K562 (cell line): Measurements from ENCODE around the gene ANKRD34A. TPM values are rescaled to one million over a fixed set of nuclear protein-coding genes. Genes with fewer than 3 reads are reported as not detected.

Source experiments
- CHCHD3 ChIP-seq: fragments of 250-450 bp; sonication (Bioruptor Pico); IDR thresholded peaks from 2 replicates; pipeline ENCODE4 v2.1.2; 2022; ENCODE audit warnings: mild to moderate bottlenecking
- CREM ChIP-seq: IDR thresholded peaks from 2 replicates; pipeline ENCODE4 v1.6.1; 2014; ENCODE audit warnings: antibody characterized with exemption, low read depth
- GATA2 ChIP-seq: sonication (generic); formaldehyde crosslinking; IDR thresholded peaks from 2 replicates; pipeline ENCODE4 v1.4.0; 2020; ENCODE audit warnings: mild to moderate bottlenecking, missing genetic modification reagents
- GTF2F1 ChIP-seq: IDR thresholded peaks from 2 replicates; pipeline ENCODE4 v1.6.1; 2011; ENCODE audit warnings: low read depth, low read length, improper control_type of control experiment
- HMG20B ChIP-seq: fragments of 250-450 bp; sonication (Bioruptor Pico); IDR thresholded peaks from 2 replicates; pipeline ENCODE4 v1.5.0; 2021; ENCODE audit warnings: mild to moderate bottlenecking
- HMGXB4 ChIP-seq: sonication (generic); formaldehyde crosslinking; IDR thresholded peaks from 2 replicates; pipeline ENCODE4 v1.8.1; 2023; ENCODE audit warnings: mild to moderate bottlenecking, missing genetic modification reagents
- JUNB ChIP-seq: fragments of 450-650 bp; formaldehyde crosslinking; conservative IDR thresholded peaks from 2 replicates; pipeline ENCODE4 v1.4.0; 2020; ENCODE audit warnings: mild to moderate bottlenecking
- JUND ChIP-seq, 2 experiments: IDR thresholded peaks; 2 replicates in 1 of 2; 3 replicates in 1 of 2; pipeline ENCODE4 v1.6.1; 2011; ENCODE audit warnings: borderline replicate concordance in 2 of 2, low read depth in 2 of 2, low read length in 2 of 2, improper control_type of control experiment in 1 of 2, missing biosample characterization in 1 of 2, missing genetic modification characterization in 1 of 2, missing genetic modification reagents in 1 of 2
- NFATC3 ChIP-seq: fragments of 450-650 bp; IDR thresholded peaks from 2 replicates; pipeline ENCODE4 v1.6.1; 2017; ENCODE audit warnings: mild to moderate bottlenecking
- NFRKB ChIP-seq: fragments of 450-650 bp; IDR thresholded peaks from 2 replicates; pipeline ENCODE4 v1.6.1; 2016; ENCODE audit warnings: low read depth
- NR2C2 ChIP-seq, 2 experiments: fragments of 200-800 bp in 1 of 2; sonication (Bioruptor generic) in 1 of 2; sonication (generic) in 1 of 2; formaldehyde crosslinking in 1 of 2; IDR thresholded peaks; 2 replicates each; pipeline versions ENCODE4 v1.6.1 to v1.8.0; 2016 to 2022; ENCODE audit warnings: mild to moderate bottlenecking in 1 of 2, missing compliant biosample characterization in 1 of 2, missing genetic modification characterization in 1 of 2, missing genetic modification reagents in 1 of 2
- POLR2AphosphoS2 ChIP-seq: IDR thresholded peaks from 2 replicates; pipeline ENCODE4 v1.6.1; 2012; ENCODE audit warnings: low read length, improper control_type of control experiment
- PRDM10 ChIP-seq: fragments of 450-650 bp; IDR thresholded peaks from 2 replicates; pipeline ENCODE4 v1.6.1; 2018; ENCODE audit not compliant: partially characterized antibody
- RBBP5 ChIP-seq: fragments of 200-600 bp; sonication (generic); IDR thresholded peaks from 2 replicates; pipeline ENCODE4 v1.6.1; 2012; ENCODE audit warnings: borderline replicate concordance, mild to moderate bottlenecking, low read length, control low read depth, inconsistent platforms; ENCODE audit not compliant: insufficient read depth, poor library complexity, severe bottlenecking
- RCOR1 ChIP-seq, 2 experiments: IDR thresholded peaks; 2 replicates each; pipeline ENCODE4 v1.6.1; 2012; ENCODE audit warnings: low read depth in 2 of 2, low read length in 2 of 2, borderline replicate concordance in 1 of 2, improper control_type of control experiment in 1 of 2
- SRSF1 ChIP-seq: fragments of 200-400 bp; formaldehyde crosslinking; IDR thresholded peaks from 2 replicates; pipeline ENCODE4 v1.6.1; 2017; ENCODE audit warnings: mild to moderate bottlenecking, low read depth, low read length, moderate library complexity
- TCF7 ChIP-seq: sonication (generic); IDR thresholded peaks from 2 replicates; pipeline ENCODE4 v1.6.1; 2016; ENCODE audit warnings: antibody characterized with exemption, borderline replicate concordance
- ZNF174 ChIP-seq: fragments of 250-450 bp; sonication (Bioruptor Pico); IDR thresholded peaks from 2 replicates; pipeline ENCODE4 v1.4.0; 2020; ENCODE audit warnings: mild to moderate bottlenecking
- ZNF511 ChIP-seq: sonication (generic); formaldehyde crosslinking; IDR thresholded peaks from 2 replicates; pipeline ENCODE4 v1.8.0; 2022; ENCODE audit warnings: mild to moderate bottlenecking, missing genetic modification reagents
- polyA plus RNA-seq, 8 experiments: library from polyadenylated mRNA; depleted of rRNA in 4 of 8; stranded (reverse) in 5 of 8; unstranded in 3 of 8; fragments of >200 nt; fragmentation: Nextera tagmentation in 2 of 8; fragmentation: Illumina TruSeq in 1 of 8; extraction: Ambion mirVana in 2 of 8; extraction: Trizol in 1 of 8; gene quantifications; 2 replicates each; pipeline versions ENCODE4 v1.2.1 to v1.2.3, GENCODE V29; 2011 to 2014; ENCODE audit warnings: inconsistent platforms in 1 of 8, missing spikeins in 1 of 8
- total RNA-seq, 7 experiments: library from RNA; depleted of rRNA in 6 of 7; stranded (reverse); fragments of >200 nt in 6 of 7; fragmentation: Illumina TruSeq in 2 of 7; extraction: Trizol in 2 of 7; gene quantifications; 2 replicates each; pipeline versions ENCODE4 v1.2.1 to v1.2.3, GENCODE V29; 2011 to 2021; ENCODE audit warnings: low replicate concordance in 1 of 7
- TF ChIP-seq, protein P1 (sequence below): fragments of 450-650 bp; IDR thresholded peaks from 2 replicates; pipeline ENCODE4 v1.6.1; 2016; ENCODE audit warnings: borderline replicate concordance

ANKRD34A gene
- total and polyA plus RNA-seq, 9 of the 15 experiments (the other 6 are each of a cell fraction or from before 2014, with no cell fraction given) = 0.06 to 1.6 (median 0.43) TPM

DNA sequence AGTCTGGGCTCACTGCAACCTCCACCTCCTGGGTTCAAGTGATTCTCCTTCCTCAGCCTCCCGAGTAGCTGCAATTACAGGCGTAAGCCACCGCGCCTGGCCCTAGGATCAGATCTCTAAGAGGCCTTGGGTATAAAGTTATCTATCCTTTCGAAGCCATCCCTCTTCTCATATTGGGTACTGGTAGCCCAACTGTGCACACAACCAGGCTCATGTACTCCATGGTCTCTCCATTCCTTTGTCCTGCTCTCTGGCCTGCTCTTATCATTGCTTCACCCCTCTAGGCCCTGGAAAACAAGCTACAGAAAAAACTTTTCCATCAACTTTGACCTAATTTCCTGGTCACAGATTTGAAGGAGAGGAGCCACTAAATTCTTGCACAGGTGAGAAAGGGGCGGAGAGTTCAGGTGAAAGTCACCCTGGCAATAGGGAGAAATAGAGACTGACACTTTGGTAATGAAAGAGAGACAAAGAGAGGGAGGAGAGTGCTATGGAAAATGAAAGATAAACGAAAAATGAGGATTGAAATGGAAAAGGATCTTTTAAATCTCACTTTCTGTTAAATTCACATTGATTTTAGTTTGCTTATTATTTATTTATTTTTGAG lies 26.0 kb upstream of the ANKRD34A start (continued):
- TF ChIP-seq HMGXB4 (no peak), PRDM10 (no peak), GTF2F1 (no peak), JUND (IDR thresholded peaks at IDR 0.05; ENCODE audit: borderline replicate concordance, low read depth, low read length) (no peak), JUND (tag; IDR thresholded peaks at IDR 0.05; ENCODE audit: borderline replicate concordance, low read depth, low read length) (no peak), RBBP5 (no peak), TCF7 (no peak), HMG20B (CRISPR knock-in tag) (peak; percentile 80), JUNB (CRISPR knock-in tag) (no peak), GATA2 (CRISPR knock-in tag) (no peak), ZNF511 (CRISPR knock-in tag) (no peak), SRSF1 (no peak), NR2C2 (CRISPR knock-in tag; IDR thresholded peaks at IDR 0.05) (no peak), NR2C2 (tag; IDR thresholded peaks at IDR 0.05) (peak; percentile 57), NFRKB (no peak), ZNF174 (CRISPR knock-in tag) (no peak), CHCHD3 (CRISPR knock-in tag) (peak; percentile 56; the same call in 1 of the 2 replicates), CREM (no peak), POLR2AphosphoS2 (peak; percentile 11; the same call in 1 of the 2 replicates), NFATC3 (no peak), RCOR1 (IDR thresholded peaks at IDR 0.05; ENCODE audit: borderline replicate concordance in 1 of 2, low read depth in 2 of 2, low read length in 2 of 2) (no peak)
- TF ChIP-seq, protein P1, sequence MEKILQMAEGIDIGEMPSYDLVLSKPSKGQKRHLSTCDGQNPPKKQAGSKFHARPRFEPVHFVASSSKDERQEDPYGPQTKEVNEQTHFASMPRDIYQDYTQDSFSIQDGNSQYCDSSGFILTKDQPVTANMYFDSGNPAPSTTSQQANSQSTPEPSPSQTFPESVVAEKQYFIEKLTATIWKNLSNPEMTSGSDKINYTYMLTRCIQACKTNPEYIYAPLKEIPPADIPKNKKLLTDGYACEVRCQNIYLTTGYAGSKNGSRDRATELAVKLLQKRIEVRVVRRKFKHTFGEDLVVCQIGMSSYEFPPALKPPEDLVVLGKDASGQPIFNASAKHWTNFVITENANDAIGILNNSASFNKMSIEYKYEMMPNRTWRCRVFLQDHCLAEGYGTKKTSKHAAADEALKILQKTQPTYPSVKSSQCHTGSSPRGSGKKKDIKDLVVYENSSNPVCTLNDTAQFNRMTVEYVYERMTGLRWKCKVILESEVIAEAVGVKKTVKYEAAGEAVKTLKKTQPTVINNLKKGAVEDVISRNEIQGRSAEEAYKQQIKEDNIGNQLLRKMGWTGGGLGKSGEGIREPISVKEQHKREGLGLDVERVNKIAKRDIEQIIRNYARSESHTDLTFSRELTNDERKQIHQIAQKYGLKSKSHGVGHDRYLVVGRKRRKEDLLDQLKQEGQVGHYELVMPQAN = no peak
